SU-DHL-6 (cell line): Measurements from ENCODE around the gene RASSF4.

Experiments used
- H2AFZ ChIP-seq: fragments of 200-600 bp; sonication (generic); 2 replicates; pipeline ENCODE4 v1.6.1; 2014; ENCODE audit warnings: low read depth, mild to moderate bottlenecking, moderate library complexity, mixed read lengths, antibody characterized with exemption, low read length; ENCODE audit not compliant: severe bottlenecking
- H3F3A ChIP-seq: fragments of 200-600 bp; shearing (Covaris generic); 2 replicates; pipeline ENCODE4 v1.6.0; 2016; ENCODE audit warnings: antibody characterized with exemption, mild to moderate bottlenecking; ENCODE audit not compliant: insufficient read depth
- H3K27ac ChIP-seq: fragments of 200-600 bp; sonication (generic); 2 replicates; pipeline ENCODE4 v1.5.1; 2016; ENCODE audit warnings: low read depth, mild to moderate bottlenecking, low read length, moderate library complexity, mixed read lengths
- H3K27me3 ChIP-seq: fragments of 200-600 bp; sonication (generic), shearing (Covaris generic); 2 replicates; pipeline ENCODE4 v1.6.0; 2014; ENCODE audit warnings: mild to moderate bottlenecking, low read length
- H3K36me3 ChIP-seq: fragments of 200-600 bp; sonication (generic); 2 replicates; pipeline ENCODE4 v1.6.1; 2014; ENCODE audit warnings: mild to moderate bottlenecking, low read length, mixed read lengths
- H3K4me2 ChIP-seq: fragments of 300-600, 200-600 bp; shearing (Covaris generic), sonication (generic); 2 replicates; pipeline ENCODE4 v1.6.0; 2014; ENCODE audit warnings: low read length, low read depth, mild to moderate bottlenecking; ENCODE audit not compliant: poor library complexity, severe bottlenecking
- H3K4me3 ChIP-seq: fragments of 200-600 bp; sonication (generic); 2 replicates; pipeline ENCODE4 v1.5.1; 2014; ENCODE audit warnings: antibody characterized with exemption, low read length, mild to moderate bottlenecking, mixed read lengths; ENCODE audit not compliant: insufficient read depth, poor library complexity, severe bottlenecking
- H3K79me2 ChIP-seq: fragments of 200-600 bp; sonication (generic); 2 replicates; pipeline ENCODE4 v1.6.1; 2014; ENCODE audit warnings: mild to moderate bottlenecking, low read length, moderate library complexity; ENCODE audit not compliant: insufficient read depth
- H3K9ac ChIP-seq: fragments of 200-600 bp; sonication (generic); 2 replicates; pipeline ENCODE4 v1.7.0; 2014; ENCODE audit warnings: mild to moderate bottlenecking, low read length
- H3K9me2 ChIP-seq: fragments of 200-600 bp; sonication (generic); replicated peaks from 2 replicates; pipeline ENCODE4 v1.6.1; 2014; ENCODE audit warnings: low read length; ENCODE audit not compliant: insufficient read depth
- H3K9me3 ChIP-seq: fragments of 200-600 bp; sonication (generic); 2 replicates; pipeline ENCODE4 v1.6.1; 2014; ENCODE audit warnings: low read length, mixed read lengths; ENCODE audit not compliant: insufficient read depth
- H4K20me1 ChIP-seq: fragments of 200-600 bp; sonication (generic); 2 replicates; pipeline ENCODE4 v1.6.1; 2014; ENCODE audit warnings: low read depth, mild to moderate bottlenecking, antibody characterized with exemption, low read length, moderate library complexity, mixed read lengths
- EZH2phosphoT487 ChIP-seq: fragments of 200-600 bp; sonication (generic), shearing (Covaris generic); conservative IDR thresholded peaks from 2 replicates; pipeline ENCODE4 v1.6.1; 2018; ENCODE audit warnings: mild to moderate bottlenecking, antibody characterized with exemption, low read length, moderate library complexity, mixed read lengths
- TF ChIP-seq, protein P1 (sequence below): fragments of 200-600 bp; sonication (generic); IDR thresholded peaks from one replicate; pipeline ENCODE4 v1.5.1; 2017; ENCODE audit warnings: antibody characterized with exemption, mild to moderate bottlenecking, low read length, moderate library complexity; ENCODE audit not compliant: insufficient read depth, poor library complexity, severe bottlenecking

RASSF4 gene

DNA sequence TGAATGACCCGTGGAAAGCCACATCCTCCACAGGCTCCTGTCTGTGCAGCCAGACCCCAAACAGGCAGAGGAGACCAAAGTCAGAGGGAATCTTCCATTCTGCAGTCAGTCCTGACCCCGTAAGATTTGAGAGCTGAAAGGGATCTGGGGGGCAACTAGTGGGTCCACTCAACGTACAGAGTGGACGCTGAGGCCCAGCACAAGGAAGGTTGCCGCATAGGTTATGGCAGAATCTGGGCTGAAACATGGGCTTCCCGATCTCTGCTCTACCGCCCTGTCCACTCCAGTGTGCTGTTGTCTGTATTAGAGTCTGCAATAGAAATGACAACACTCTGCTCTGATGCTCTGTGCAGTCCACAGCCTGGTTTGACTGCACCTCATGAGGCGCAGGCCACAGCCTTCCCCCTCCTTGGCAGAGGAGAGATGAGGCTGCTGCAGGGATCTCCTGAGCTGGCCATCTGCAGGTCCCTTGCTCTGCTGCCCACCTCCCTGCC, 33.2 kb downstream of the RASSF4 start:
- H4K20me1 ChIP-seq, result no peaks in the 10 kb centered on the region
- H3K4me3 ChIP-seq, result no peak overlapping the region
- no peaks in the 10 kb centered on the region for H3K79me2 ChIP-seq
- no peak overlapping the region for H3K27ac ChIP-seq
- H3K9me3 ChIP-seq, result no peaks in the 10 kb centered on the region
- H3K9me2 ChIP-seq, result no peaks in the 10 kb centered on the region
- no peaks in the 10 kb centered on the region for H3F3A ChIP-seq
- H3K36me3 ChIP-seq, result no peaks in the 10 kb centered on the region
- H2AFZ ChIP-seq, result no peak overlapping the region
- TF ChIP-seq, protein P1, sequence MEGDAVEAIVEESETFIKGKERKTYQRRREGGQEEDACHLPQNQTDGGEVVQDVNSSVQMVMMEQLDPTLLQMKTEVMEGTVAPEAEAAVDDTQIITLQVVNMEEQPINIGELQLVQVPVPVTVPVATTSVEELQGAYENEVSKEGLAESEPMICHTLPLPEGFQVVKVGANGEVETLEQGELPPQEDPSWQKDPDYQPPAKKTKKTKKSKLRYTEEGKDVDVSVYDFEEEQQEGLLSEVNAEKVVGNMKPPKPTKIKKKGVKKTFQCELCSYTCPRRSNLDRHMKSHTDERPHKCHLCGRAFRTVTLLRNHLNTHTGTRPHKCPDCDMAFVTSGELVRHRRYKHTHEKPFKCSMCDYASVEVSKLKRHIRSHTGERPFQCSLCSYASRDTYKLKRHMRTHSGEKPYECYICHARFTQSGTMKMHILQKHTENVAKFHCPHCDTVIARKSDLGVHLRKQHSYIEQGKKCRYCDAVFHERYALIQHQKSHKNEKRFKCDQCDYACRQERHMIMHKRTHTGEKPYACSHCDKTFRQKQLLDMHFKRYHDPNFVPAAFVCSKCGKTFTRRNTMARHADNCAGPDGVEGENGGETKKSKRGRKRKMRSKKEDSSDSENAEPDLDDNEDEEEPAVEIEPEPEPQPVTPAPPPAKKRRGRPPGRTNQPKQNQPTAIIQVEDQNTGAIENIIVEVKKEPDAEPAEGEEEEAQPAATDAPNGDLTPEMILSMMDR, result no peak
- no peak for TF ChIP-seq EZH2phosphoT487
- no peak overlapping the region for H3K4me2 ChIP-seq
- no peak overlapping the region for H3K9ac ChIP-seq
- H3K27me3 ChIP-seq, result no peaks in the 10 kb centered on the region

DNA sequence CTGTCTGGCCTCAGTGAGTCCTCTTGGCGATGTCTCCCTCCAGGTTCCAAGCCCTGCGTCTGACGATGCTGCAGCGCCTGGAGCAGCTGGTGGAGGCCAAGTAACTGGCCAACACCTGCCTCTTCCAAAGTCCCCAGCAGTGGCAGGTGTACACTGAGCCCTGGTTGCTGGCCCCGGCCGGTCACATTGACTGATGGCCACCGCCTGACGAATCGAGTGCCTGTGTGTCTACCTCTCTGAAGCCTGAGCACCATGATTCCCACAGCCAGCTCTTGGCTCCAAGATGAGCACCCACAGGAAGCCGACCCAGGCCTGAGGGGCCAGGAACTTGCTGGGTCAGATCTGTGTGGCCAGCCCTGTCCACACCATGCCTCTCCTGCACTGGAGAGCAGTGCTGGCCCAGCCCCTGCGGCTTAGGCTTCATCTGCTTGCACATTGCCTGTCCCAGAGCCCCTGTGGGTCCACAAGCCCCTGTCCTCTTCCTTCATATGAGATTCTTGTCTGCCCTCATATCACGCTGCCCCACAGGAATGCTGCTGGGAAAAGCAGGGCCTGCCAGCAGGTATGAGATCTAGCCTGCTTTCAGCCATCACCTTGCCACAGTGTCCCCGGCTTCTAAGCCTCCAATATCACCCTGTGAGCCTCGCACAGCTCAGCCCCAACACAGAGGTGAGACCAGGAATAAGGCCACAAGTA, 33.8 kb downstream of the RASSF4 start:
- Histone ChIP-seq H3K27me3 (no peaks in the 10 kb centered on the region), H2AFZ (no peak overlapping the region), H3K4me2 (no peak overlapping the region), H3K36me3 (no peaks in the 10 kb centered on the region), H3K79me2 (no peaks in the 10 kb centered on the region), H3K4me3 (no peak overlapping the region), H4K20me1 (no peaks in the 10 kb centered on the region), H3K9me3 (no peaks in the 10 kb centered on the region), H3F3A (no peaks in the 10 kb centered on the region), H3K9ac (no peak overlapping the region), H3K9me2 (no peaks in the 10 kb centered on the region), H3K27ac (no peak overlapping the region)
- no peak for TF ChIP-seq EZH2phosphoT487
- TF ChIP-seq, protein P1, result no peak

DNA sequence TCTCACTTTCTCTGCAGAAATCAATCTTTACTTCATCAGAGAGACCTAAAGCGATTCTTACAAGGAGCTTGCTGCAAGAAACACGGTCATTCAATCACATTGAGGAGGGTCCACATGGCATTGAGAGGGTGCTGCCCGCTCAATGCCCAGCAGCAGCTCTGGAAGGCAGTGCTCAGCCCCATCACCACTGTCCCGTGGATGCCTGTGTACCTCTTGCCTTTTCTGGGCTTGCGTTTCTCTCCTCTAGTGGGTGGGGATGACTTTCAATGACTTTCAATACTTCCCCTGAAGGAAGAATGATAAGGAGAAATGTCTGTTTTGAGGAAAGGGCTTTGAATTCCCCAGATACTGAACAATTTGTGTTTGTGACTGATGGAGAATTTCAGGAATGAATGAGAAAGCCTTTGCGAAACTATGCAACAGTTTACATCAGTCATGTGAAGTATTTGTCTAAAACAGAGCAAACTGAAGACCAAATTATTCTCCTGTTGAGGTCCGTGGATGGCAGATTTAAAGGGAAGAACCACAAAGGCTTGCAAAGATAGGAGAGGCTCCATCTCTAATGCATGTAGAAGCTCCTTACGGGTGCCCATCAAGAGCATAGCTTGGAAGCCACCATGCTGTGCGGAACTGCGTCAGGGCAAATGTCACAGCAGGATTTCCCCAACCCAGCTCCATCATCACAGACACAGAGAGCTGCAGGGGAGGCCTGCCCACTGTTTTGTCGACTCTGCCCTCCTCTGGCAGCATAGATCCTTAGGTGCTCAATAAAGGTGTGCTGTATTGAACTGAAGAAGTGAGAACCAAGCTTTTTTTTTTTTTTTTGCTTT, 34.5 kb downstream of the RASSF4 start:
- H3K79me2 ChIP-seq, result no peaks in the 10 kb centered on the region
- H3K9me3 ChIP-seq, result no peaks in the 10 kb centered on the region
- no peak overlapping the region for H3K9ac ChIP-seq
- no peak overlapping the region for H2AFZ ChIP-seq
- H4K20me1 ChIP-seq, result no peaks in the 10 kb centered on the region
- H3K9me2 ChIP-seq, result no peaks in the 10 kb centered on the region
- no peak overlapping the region for H3K4me3 ChIP-seq
- no peak overlapping the region for H3K4me2 ChIP-seq
- no peak overlapping the region for H3K27ac ChIP-seq
- TF ChIP-seq, protein P1, result no peak
- TF ChIP-seq EZH2phosphoT487, result no peak
- H3K27me3 ChIP-seq, result no peaks in the 10 kb centered on the region
- H3K36me3 ChIP-seq, result no peaks in the 10 kb centered on the region
- no peaks in the 10 kb centered on the region for H3F3A ChIP-seq
